GM12878 (cell line): ENCODE results near the gene SCRN1. TPM values are rescaled to one million over a fixed set of nuclear protein-coding genes. Genes with fewer than 3 reads are reported as not detected.

Experiments
- ATAC-seq: fragments of 200-7000 bp; cut with Tn5 transposase; 3 replicates; pipeline ENCODE4 v1.9.1; 2020; ENCODE audit warnings: mild to moderate bottlenecking, moderate library complexity
- BruUV-seq: library from RNA; stranded (reverse); fragments of 400-500 nt; replicated peaks from 2 replicates; lab custom pipeline; 2021; lab: Mats Ljungman, UMichigan
- CTCF ChIA-PET: fragments of 300-600 bp; sonication (Branson Sonifier 250); formaldehyde crosslinking; extraction: SDS; loops from one replicate; lab custom pipeline; 2021; ENCODE audit warnings: inconsistent platforms; lab: Yijun Ruan, JAX
- POLR2A ChIA-PET: fragments of 350-600 bp; formaldehyde crosslinking; extraction: SDS; loops from one replicate; lab custom pipeline; 2021; ENCODE audit warnings: inconsistent platforms; lab: Charles Lee
- RAD21 ChIA-PET: fragments of 300-600 bp; sonication (Branson Sonifier 250); formaldehyde crosslinking; loops from one replicate; lab custom pipeline; 2023; ENCODE audit warnings: antibody characterized with exemption; ENCODE audit not compliant: unreplicated experiment; lab: Charles Lee
- SMC1A ChIA-PET: fragments of 300-600 bp; sonication (Branson Sonifier 250); formaldehyde crosslinking; loops from one replicate; lab custom pipeline; 2023; ENCODE audit not compliant: unreplicated experiment, uncharacterized antibody; lab: Charles Lee
- DNase-seq: peaks from one replicate; pipeline ENCODE4 v3.0.0-alpha.2; 2011; ENCODE audit warnings: low read depth, low spot score
- FAIRE-seq: peaks from 3 replicates; lab custom pipeline; 2011; peaks lifted over from hg19 to GRCh38; lab: Jason Lieb, UNC
- H2AFZ ChIP-seq: 2 replicates; pipeline ENCODE4 v1.6.0; 2011; ENCODE audit warnings: low read depth, low read length, control low read depth; ENCODE audit not compliant: control insufficient read depth
- H3K27ac ChIP-seq: 2 replicates; pipeline ENCODE4 v1.5.1; 2011; ENCODE audit warnings: control low read depth; ENCODE audit not compliant: control insufficient read depth, insufficient read depth
- H3K27me3 ChIP-seq, 2 experiments: replicated peaks in 1 of 2; 2 replicates each; pipeline versions ENCODE4 v1.6.0 to v1.6.1; 2011; ENCODE audit warnings: low read length in 1 of 2; ENCODE audit not compliant: control insufficient read depth in 2 of 2, insufficient read depth in 2 of 2
- H3K36me3 ChIP-seq, 2 experiments: 2 replicates each; pipeline ENCODE4 v1.5.1; 2011; ENCODE audit warnings: low read length in 1 of 2; ENCODE audit not compliant: control insufficient read depth in 2 of 2, insufficient read depth in 2 of 2
- H3K4me1 ChIP-seq: 2 replicates; pipeline ENCODE4 v1.6.1; 2011; ENCODE audit warnings: mild to moderate bottlenecking, low read length, moderate library complexity, mixed read lengths; ENCODE audit not compliant: control insufficient read depth, insufficient read depth
- H3K4me2 ChIP-seq: 2 replicates; pipeline ENCODE4 v1.6.0; 2011; ENCODE audit warnings: control low read depth; ENCODE audit not compliant: control insufficient read depth, insufficient read depth
- H3K4me3 ChIP-seq: fragments of 200-600 bp; sonication (generic); 2 replicates; pipeline ENCODE4 v1.5.1; 2016
- H3K79me2 ChIP-seq: 2 replicates; pipeline ENCODE4 v1.6.0; 2011; ENCODE audit warnings: low read length; ENCODE audit not compliant: control insufficient read depth, insufficient read depth
- H3K9ac ChIP-seq: 2 replicates; pipeline ENCODE4 v1.8.0; 2011; ENCODE audit warnings: low read length, control low read depth, mixed read lengths; ENCODE audit not compliant: control insufficient read depth, insufficient read depth
- H3K9me3 ChIP-seq: replicated peaks from 3 replicates; pipeline ENCODE4 v1.5.1; 2011; ENCODE audit warnings: mild to moderate bottlenecking, low read length; ENCODE audit not compliant: control insufficient read depth, insufficient read depth
- H4K20me1 ChIP-seq: 2 replicates; pipeline ENCODE4 v1.6.0; 2011; ENCODE audit not compliant: control insufficient read depth, insufficient read depth
- BCL11A ChIP-seq: IDR thresholded peaks from 2 replicates; pipeline ENCODE4 v1.6.1; 2011; ENCODE audit warnings: low read depth, low read length
- FOXM1 ChIP-seq: IDR thresholded peaks from 2 replicates; pipeline ENCODE4 v1.6.1; 2012; ENCODE audit warnings: low read depth, mild to moderate bottlenecking, inconsistent platforms, low read length, moderate library complexity
- MEF2B ChIP-seq: fragments of 450-650 bp; IDR thresholded peaks from 2 replicates; pipeline ENCODE4 v1.6.1; 2018; ENCODE audit warnings: mild to moderate bottlenecking, moderate library complexity; ENCODE audit not compliant: partially characterized antibody, poor library complexity, severe bottlenecking
- NR2C2 ChIP-seq: IDR thresholded peaks from 2 replicates; pipeline ENCODE4 v1.6.1; 2011; ENCODE audit warnings: borderline replicate concordance, low read depth; ENCODE audit not compliant: control insufficient read depth, insufficient read length
- NRF1 ChIP-seq: conservative IDR thresholded peaks from 2 replicates; pipeline ENCODE4 v1.6.1; 2011; ENCODE audit warnings: mild to moderate bottlenecking, low read depth, low read length, improper control_type of control experiment
- POLR2A ChIP-seq: IDR thresholded peaks from 2 replicates; pipeline ENCODE4 v1.6.1; 2011; ENCODE audit warnings: low read depth, mild to moderate bottlenecking, low read length
- SPI1 ChIP-seq: IDR thresholded peaks from 2 replicates; pipeline ENCODE4 v1.6.1; 2011; ENCODE audit warnings: low read depth, mild to moderate bottlenecking, low read length, moderate library complexity, borderline replicate concordance; ENCODE audit not compliant: insufficient read depth
- WGBS: methylation state at CpG from one replicate; pipeline ENCODE4 v1.1.6; 2016; ENCODE audit warnings: low lambda C conversion rate; ENCODE audit not compliant: insufficient replicate concordance, insufficient coverage; ENCODE audit errors: missing lambda C conversion rate; 5-methylcytosine and 5-hydroxymethylcytosine counted together
- in situ Hi-C: fragments of 300-500 bp; cut with MboI; formaldehyde crosslinking; loops from 9 replicates; pipeline ENCODE4 v1.14.3; 2018; ENCODE audit warnings: mixed read lengths
- intact Hi-C: fragments of 100-400 bp; cut with micrococcal nuclease; formaldehyde crosslinking; loops from one replicate; pipeline ENCODE4 v1.14.2; 2022; ENCODE audit not compliant: unreplicated experiment
- polyA plus RNA-seq, 11 experiments: library from polyadenylated mRNA; depleted of rRNA in 4 of 11; unstranded in 6 of 11; stranded (reverse) in 5 of 11; fragments of >200 nt; fragmentation: Nextera tagmentation in 4 of 11; fragmentation: Illumina TruSeq in 1 of 11; extraction: Ambion mirVana in 4 of 11; extraction: Trizol in 1 of 11; gene quantifications; 1 replicate in 1 of 11; 2 replicates in 10 of 11; pipeline versions ENCODE4 v1.2.1 to v1.2.3, GENCODE V29; 2011 to 2016; ENCODE audit warnings: inconsistent platforms in 2 of 11, missing spikeins in 2 of 11, low read depth in 1 of 11
- total RNA-seq, 4 experiments: library from RNA; depleted of rRNA in 3 of 4; stranded (reverse); fragments of >200 nt in 3 of 4; fragmentation: Illumina TruSeq in 1 of 4; extraction: Trizol in 1 of 4; gene quantifications; 2 replicates each; pipeline versions ENCODE4 v1.2.1 to v1.2.3, GENCODE V29; 2013 to 2021
- TF ChIP-seq, protein P1 (sequence below): fragments of 450-650 bp; formaldehyde crosslinking; IDR thresholded peaks from 2 replicates; pipeline ENCODE4 v1.4.0; 2020; ENCODE audit warnings: mild to moderate bottlenecking, moderate library complexity

Gene SCRN1
- total and polyA plus RNA-seq, 10 of the 15 experiments (the other 5 are each of a cell fraction or from before 2014, with no cell fraction given), result 11.1 to 67.6 (median 41.7) TPM

GRCh38 chr7:29957521-29958310 is 31.9 kb downstream of the SCRN1 start:
- Histone ChIP-seq H3K36me3 (peaks cover 0 to 2% of the 10 kb centered on the region in 2 experiments; a peak in 1 of 4 replicates), H2AFZ (no peak overlapping the region), H3K4me2 (no peak overlapping the region), H3K27ac (no peak overlapping the region), H3K9me3 (no peaks in the 10 kb centered on the region), H3K9ac (no peak overlapping the region), H3K4me1 (peaks cover 17% of the 10 kb centered on the region), H3K79me2 (peaks cover 3% of the 10 kb centered on the region; the same call in 1 of the 2 replicates), H4K20me1 (no peaks in the 10 kb centered on the region), H3K4me3 (no peak overlapping the region), H3K27me3 (no peaks in the 10 kb centered on the region)
- in situ Hi-C loops (no loop called here), intact Hi-C loops (loop anchor here (2.0 kb wide), 1 partner anchor 105 kb away; no protein-coding TSS in a partner anchor)
- RAD21 ChIA-PET, result interaction anchor here (2.4 kb wide), 1 partner anchor 104 kb away, joined by 14 read pairs; no protein-coding TSS in a partner anchor
- FAIRE-seq, result no peak
- CTCF ChIA-PET, result interaction anchor here (0.6 to 4.2 kb wide), 6 partner anchors 20 to 105 kb away, joined by 3 to 42 read pairs (median 12); no protein-coding TSS in a partner anchor
- TF ChIP-seq FOXM1 (no peak), SPI1 (no peak), BCL11A (no peak), MEF2B (no peak), NR2C2 (no peak), NRF1 (no peak), POLR2A (no peak)
- TF ChIP-seq, protein P1, sequence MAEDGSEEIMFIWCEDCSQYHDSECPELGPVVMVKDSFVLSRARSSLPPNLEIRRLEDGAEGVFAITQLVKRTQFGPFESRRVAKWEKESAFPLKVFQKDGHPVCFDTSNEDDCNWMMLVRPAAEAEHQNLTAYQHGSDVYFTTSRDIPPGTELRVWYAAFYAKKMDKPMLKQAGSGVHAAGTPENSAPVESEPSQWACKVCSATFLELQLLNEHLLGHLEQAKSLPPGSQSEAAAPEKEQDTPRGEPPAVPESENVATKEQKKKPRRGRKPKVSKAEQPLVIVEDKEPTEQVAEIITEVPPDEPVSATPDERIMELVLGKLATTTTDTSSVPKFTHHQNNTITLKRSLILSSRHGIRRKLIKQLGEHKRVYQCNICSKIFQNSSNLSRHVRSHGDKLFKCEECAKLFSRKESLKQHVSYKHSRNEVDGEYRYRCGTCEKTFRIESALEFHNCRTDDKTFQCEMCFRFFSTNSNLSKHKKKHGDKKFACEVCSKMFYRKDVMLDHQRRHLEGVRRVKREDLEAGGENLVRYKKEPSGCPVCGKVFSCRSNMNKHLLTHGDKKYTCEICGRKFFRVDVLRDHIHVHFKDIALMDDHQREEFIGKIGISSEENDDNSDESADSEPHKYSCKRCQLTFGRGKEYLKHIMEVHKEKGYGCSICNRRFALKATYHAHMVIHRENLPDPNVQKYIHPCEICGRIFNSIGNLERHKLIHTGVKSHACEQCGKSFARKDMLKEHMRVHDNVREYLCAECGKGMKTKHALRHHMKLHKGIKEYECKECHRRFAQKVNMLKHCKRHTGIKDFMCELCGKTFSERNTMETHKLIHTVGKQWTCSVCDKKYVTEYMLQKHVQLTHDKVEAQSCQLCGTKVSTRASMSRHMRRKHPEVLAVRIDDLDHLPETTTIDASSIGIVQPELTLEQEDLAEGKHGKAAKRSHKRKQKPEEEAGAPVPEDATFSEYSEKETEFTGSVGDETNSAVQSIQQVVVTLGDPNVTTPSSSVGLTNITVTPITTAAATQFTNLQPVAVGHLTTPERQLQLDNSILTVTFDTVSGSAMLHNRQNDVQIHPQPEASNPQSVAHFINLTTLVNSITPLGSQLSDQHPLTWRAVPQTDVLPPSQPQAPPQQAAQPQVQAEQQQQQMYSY (CRISPR knock-in tag), result no peak
- BruUV-seq, result no TSS peak
- no peak for DNase-seq
- POLR2A ChIA-PET, result no interaction called here
- ATAC-seq, result no peak
- WGBS, result 86% methylated on average over 9 of the region's 9 CpGs
- SMC1A ChIA-PET, result interaction anchor here (0.6 to 3.3 kb wide), 6 partner anchors 13 to 982 kb away, joined by 3 to 19 read pairs (median 6); partner anchors contain the start of gene FKBP14
